Hepatocyte (in vitro differentiated cells): ENCODE results near the gene DNAAF1. TPM values are rescaled to one million over a fixed set of nuclear protein-coding genes. Genes with fewer than 3 reads are reported as not detected.

Experiments used
- DNase-seq: peaks from one replicate; pipeline ENCODE4 v3.0.0-alpha.2; 2016; ENCODE audit warnings: low spot score
- H2AFZ ChIP-seq: fragments of 200-600 bp; sonication (generic); 2 replicates; pipeline ENCODE4 v1.6.0; 2016; ENCODE audit warnings: antibody characterized with exemption, mild to moderate bottlenecking
- H3K27ac ChIP-seq: fragments of 200-600 bp; sonication (generic); 2 replicates; pipeline ENCODE4 v1.5.1; 2016; ENCODE audit warnings: mild to moderate bottlenecking
- H3K27me3 ChIP-seq: fragments of 200-600 bp; sonication (generic); 2 replicates; pipeline ENCODE4 v1.6.1; 2016
- H3K36me3 ChIP-seq: fragments of 200-600 bp; sonication (generic); replicated peaks from 2 replicates; pipeline ENCODE4 v1.5.1; 2016; ENCODE audit warnings: low read depth; ENCODE audit not compliant: insufficient read depth
- H3K4me1 ChIP-seq: fragments of 200-600 bp; sonication (generic); 2 replicates; pipeline ENCODE4 v1.5.1; 2016; ENCODE audit warnings: mild to moderate bottlenecking, moderate library complexity; ENCODE audit not compliant: insufficient read depth
- H3K4me2 ChIP-seq: fragments of 200-600 bp; sonication (generic); 2 replicates; pipeline ENCODE4 v1.6.0; 2016
- H3K4me3 ChIP-seq: fragments of 200-600 bp; sonication (generic); 2 replicates; pipeline ENCODE4 v1.5.1; 2016; ENCODE audit warnings: mild to moderate bottlenecking
- H3K79me2 ChIP-seq: fragments of 200-600 bp; sonication (generic); 2 replicates; pipeline ENCODE4 v1.6.0; 2017; ENCODE audit warnings: mild to moderate bottlenecking
- H3K9me2 ChIP-seq: fragments of 200-600 bp; sonication (generic); replicated peaks from 2 replicates; pipeline ENCODE4 v1.6.0; 2017; ENCODE audit warnings: mild to moderate bottlenecking; ENCODE audit not compliant: insufficient read depth
- H3K9me3 ChIP-seq: fragments of 200-600 bp; sonication (generic); 2 replicates; pipeline ENCODE4 v1.5.1; 2016; ENCODE audit warnings: low read depth, mild to moderate bottlenecking
- H4K20me1 ChIP-seq: fragments of 200-600 bp; sonication (generic); 2 replicates; pipeline ENCODE4 v1.6.0; 2016; ENCODE audit warnings: mild to moderate bottlenecking; ENCODE audit not compliant: insufficient read depth, poor library complexity, severe bottlenecking
- EZH2 ChIP-seq: fragments of 200-600 bp; sonication (generic); IDR thresholded peaks from 2 replicates; pipeline ENCODE4 v1.6.1; 2016; ENCODE audit warnings: antibody characterized with exemption, mild to moderate bottlenecking, borderline replicate concordance
- EZH2phosphoT487 ChIP-seq: fragments of 200-600 bp; sonication (generic); IDR thresholded peaks from one replicate; pipeline ENCODE4 v1.6.1; 2018; ENCODE audit warnings: antibody characterized with exemption, mild to moderate bottlenecking, low read depth, moderate library complexity; ENCODE audit not compliant: unreplicated experiment, severe bottlenecking
- WGBS: methylation state at CpG from one replicate; pipeline ENCODE4 v1.1.6; 2016; ENCODE audit warnings: low lambda C conversion rate; ENCODE audit errors: missing lambda C conversion rate; 5-methylcytosine and 5-hydroxymethylcytosine counted together
- polyA plus RNA-seq: library from polyadenylated mRNA; unstranded; fragments of >200 nt; fragmentation: Nextera tagmentation; extraction: Ambion mirVana; gene quantifications from 2 replicates; pipeline ENCODE4 v1.2.1, GENCODE V29; 2016
- total RNA-seq: library from RNA; depleted of rRNA; stranded (reverse); fragments of >200 nt; gene quantifications from 2 replicates; pipeline ENCODE4 v1.2.3, GENCODE V29; 2014
- TF ChIP-seq, protein P1 (sequence below): fragments of 200-600 bp; sonication (generic); IDR thresholded peaks from 2 replicates; pipeline ENCODE4 v1.5.1; 2016; ENCODE audit warnings: antibody characterized with exemption, mild to moderate bottlenecking; ENCODE audit not compliant: poor library complexity

DNAAF1 gene
- total and polyA plus RNA-seq, 2 experiments from 2014 or later = 0.13 to 0.31 TPM

GRCh38 chr16:84184775-84185174 lies 39.7 kb downstream of the DNAAF1 start:
- H3K4me2 ChIP-seq = no peak overlapping the region
- H3K27ac ChIP-seq = no peak overlapping the region
- no peak for DNase-seq
- peaks cover 3% of the 10 kb centered on the region for H3K4me1 ChIP-seq
- H3K79me2 ChIP-seq = peaks cover 27% of the 10 kb centered on the region
- no peak overlapping the region for H3K4me3 ChIP-seq
- no peaks in the 10 kb centered on the region for H3K9me2 ChIP-seq
- WGBS = 97% methylated on average over 10 of the region's 10 CpGs
- no peak overlapping the region for H2AFZ ChIP-seq
- TF ChIP-seq, protein P1, sequence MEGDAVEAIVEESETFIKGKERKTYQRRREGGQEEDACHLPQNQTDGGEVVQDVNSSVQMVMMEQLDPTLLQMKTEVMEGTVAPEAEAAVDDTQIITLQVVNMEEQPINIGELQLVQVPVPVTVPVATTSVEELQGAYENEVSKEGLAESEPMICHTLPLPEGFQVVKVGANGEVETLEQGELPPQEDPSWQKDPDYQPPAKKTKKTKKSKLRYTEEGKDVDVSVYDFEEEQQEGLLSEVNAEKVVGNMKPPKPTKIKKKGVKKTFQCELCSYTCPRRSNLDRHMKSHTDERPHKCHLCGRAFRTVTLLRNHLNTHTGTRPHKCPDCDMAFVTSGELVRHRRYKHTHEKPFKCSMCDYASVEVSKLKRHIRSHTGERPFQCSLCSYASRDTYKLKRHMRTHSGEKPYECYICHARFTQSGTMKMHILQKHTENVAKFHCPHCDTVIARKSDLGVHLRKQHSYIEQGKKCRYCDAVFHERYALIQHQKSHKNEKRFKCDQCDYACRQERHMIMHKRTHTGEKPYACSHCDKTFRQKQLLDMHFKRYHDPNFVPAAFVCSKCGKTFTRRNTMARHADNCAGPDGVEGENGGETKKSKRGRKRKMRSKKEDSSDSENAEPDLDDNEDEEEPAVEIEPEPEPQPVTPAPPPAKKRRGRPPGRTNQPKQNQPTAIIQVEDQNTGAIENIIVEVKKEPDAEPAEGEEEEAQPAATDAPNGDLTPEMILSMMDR = no peak
- TF ChIP-seq EZH2 (no peak), EZH2phosphoT487 (no peak)
- H3K36me3 ChIP-seq = no peaks in the 10 kb centered on the region
- H3K27me3 ChIP-seq = no peaks in the 10 kb centered on the region
- H4K20me1 ChIP-seq = no peaks in the 10 kb centered on the region
- no peaks in the 10 kb centered on the region for H3K9me3 ChIP-seq

GRCh38 chr16:84186685-84187437 lies 41.8 kb downstream of the DNAAF1 start, which contains the start of gene TAF1C:
Gene TAF1C (minus strand): TSS chr16:84187057. CDS start chr16:84184988, 2,069 bp downstream.
- Histone ChIP-seq H3K27me3 (no peaks in the 10 kb centered on the region), H3K36me3 (no peaks in the 10 kb centered on the region), H3K4me2 (peak within 1 kb of the TSS; percentile 95), H2AFZ (peak within 1 kb of the TSS; percentile 96), H3K27ac (peak within 1 kb of the TSS; percentile 50), H3K4me3 (peak within 1 kb of the TSS; percentile 91), H3K9me3 (no peaks in the 10 kb centered on the region), H3K79me2 (peaks cover 27% of the 10 kb centered on the region), H3K4me1 (peaks cover 3% of the 10 kb centered on the region), H4K20me1 (no peaks in the 10 kb centered on the region), H3K9me2 (no peaks in the 10 kb centered on the region)
- 3% methylated on average over 55 of the region's 55 CpGs for WGBS
- DNase-seq = peak; percentile 97
- TF ChIP-seq EZH2 = no peak
- no peak for TF ChIP-seq EZH2phosphoT487
- TF ChIP-seq, protein P1 = peak; percentile 97

- no peaks in the 10 kb centered on the region for H3K9me3 ChIP-seq
- no peak for TF ChIP-seq EZH2phosphoT487
- TF ChIP-seq, protein P1 = no peak
- no peak within 1 kb of the TSS for H3K4me3 ChIP-seq
- no peak within 1 kb of the TSS for H3K4me2 ChIP-seq
- WGBS = 94% methylated on average over 47 of the region's 47 CpGs
- DNase-seq = peak; percentile 2
- no peaks in the 10 kb centered on the region for H3K36me3 ChIP-seq
- no peaks in the 10 kb centered on the region for H3K27me3 ChIP-seq
- peaks cover under 1% of the 10 kb centered on the region for H3K4me1 ChIP-seq
- no peak within 1 kb of the TSS for H3K27ac ChIP-seq
- no peaks in the 10 kb centered on the region for H3K9me2 ChIP-seq
- no peaks in the 10 kb centered on the region for H4K20me1 ChIP-seq
- no peak within 1 kb of the TSS for H2AFZ ChIP-seq
- peaks cover 9% of the 10 kb centered on the region for H3K79me2 ChIP-seq
These were observed 45.8 kb downstream of the DNAAF1 start, which contains the start of gene ADAD2 for GRCh38 chr16:84190731-84191388. Gene ADAD2 (plus strand): TSS chr16:84191157. CDS start chr16:84191231, 74 bp downstream.
